Fibroblast of the aortic adventitia (primary cell): ENCODE data around the gene FAM163A. TPM values are rescaled to one million over a fixed set of nuclear protein-coding genes. Genes with fewer than 3 reads are reported as not detected.
A peak's percentile ranks its signal among the peaks of the same experiment; 100 is the strongest.

Source experiments
- DNase-seq: peaks from one replicate; pipeline ENCODE4 v3.0.0-alpha.2; 2010; ENCODE audit warnings: low read depth
- H3K4me3 ChIP-seq: 2 replicates; pipeline ENCODE4 v1.5.1; 2011; ENCODE audit warnings: low read depth, mild to moderate bottlenecking, control low read depth, low read length, moderate library complexity
- total RNA-seq: library from RNA; depleted of rRNA; stranded (reverse); fragments of >200 nt; gene quantifications from 2 replicates; pipeline ENCODE4 v1.2.3, GENCODE V29; 2012; ENCODE audit warnings: low replicate concordance
- TF ChIP-seq, protein P1 (sequence below): IDR thresholded peaks from 2 replicates; pipeline ENCODE4 v1.5.1; 2011; ENCODE audit warnings: mild to moderate bottlenecking, low read length, control low read depth, inconsistent platforms; ENCODE audit not compliant: insufficient read depth

FAM163A gene
- total RNA-seq, 1 donor = not detected

DNA sequence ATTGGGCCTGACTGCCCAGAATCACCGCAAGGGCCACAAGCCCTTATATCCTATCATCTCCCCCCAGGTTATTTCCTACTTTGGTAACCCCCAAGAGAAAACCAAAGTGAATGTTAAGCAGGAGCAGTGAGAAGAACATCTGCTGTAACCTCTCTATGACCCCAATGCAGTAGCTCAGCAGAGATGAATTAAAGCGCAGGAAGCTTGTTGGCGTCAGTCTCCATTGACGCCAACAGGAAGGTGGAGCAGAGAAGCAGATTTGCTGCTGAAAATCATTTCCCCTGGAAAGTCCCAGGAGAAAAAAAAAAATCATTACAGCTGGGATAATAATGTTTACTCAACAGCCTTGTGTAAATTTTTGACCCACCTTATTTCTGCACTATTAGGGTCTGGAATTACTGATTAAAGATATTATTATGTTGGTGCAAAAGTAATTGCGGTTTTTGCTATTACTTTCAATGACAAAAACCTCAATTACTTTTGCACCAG is 33.2 kb upstream of the FAM163A start:
- H3K4me3 ChIP-seq = no peak overlapping the region
- TF ChIP-seq, protein P1, sequence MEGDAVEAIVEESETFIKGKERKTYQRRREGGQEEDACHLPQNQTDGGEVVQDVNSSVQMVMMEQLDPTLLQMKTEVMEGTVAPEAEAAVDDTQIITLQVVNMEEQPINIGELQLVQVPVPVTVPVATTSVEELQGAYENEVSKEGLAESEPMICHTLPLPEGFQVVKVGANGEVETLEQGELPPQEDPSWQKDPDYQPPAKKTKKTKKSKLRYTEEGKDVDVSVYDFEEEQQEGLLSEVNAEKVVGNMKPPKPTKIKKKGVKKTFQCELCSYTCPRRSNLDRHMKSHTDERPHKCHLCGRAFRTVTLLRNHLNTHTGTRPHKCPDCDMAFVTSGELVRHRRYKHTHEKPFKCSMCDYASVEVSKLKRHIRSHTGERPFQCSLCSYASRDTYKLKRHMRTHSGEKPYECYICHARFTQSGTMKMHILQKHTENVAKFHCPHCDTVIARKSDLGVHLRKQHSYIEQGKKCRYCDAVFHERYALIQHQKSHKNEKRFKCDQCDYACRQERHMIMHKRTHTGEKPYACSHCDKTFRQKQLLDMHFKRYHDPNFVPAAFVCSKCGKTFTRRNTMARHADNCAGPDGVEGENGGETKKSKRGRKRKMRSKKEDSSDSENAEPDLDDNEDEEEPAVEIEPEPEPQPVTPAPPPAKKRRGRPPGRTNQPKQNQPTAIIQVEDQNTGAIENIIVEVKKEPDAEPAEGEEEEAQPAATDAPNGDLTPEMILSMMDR = no peak
- peak; percentile 60 for DNase-seq

DNA sequence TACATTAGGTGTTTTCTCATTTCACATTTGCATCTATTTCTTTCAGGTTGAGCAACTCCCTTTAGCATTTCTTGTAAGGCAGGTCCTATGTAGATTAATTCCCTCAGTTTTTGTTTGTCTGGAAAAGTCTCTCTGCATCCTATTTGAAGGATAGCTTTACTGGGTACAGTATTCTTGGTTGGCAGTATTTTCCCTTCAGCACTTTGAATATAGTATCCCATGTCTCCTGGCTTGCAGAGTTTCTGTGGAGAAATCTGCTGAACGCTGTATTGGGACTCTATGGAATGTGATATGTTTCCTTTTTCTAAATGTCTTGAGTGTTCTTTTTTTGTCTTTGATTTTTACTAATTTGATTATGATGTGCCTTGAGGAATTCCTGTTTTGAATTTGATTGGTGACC is 28.9 kb upstream of the FAM163A start:
- TF ChIP-seq, protein P1 = no peak
- no peak overlapping the region for H3K4me3 ChIP-seq
- DNase-seq = no peak

DNA sequence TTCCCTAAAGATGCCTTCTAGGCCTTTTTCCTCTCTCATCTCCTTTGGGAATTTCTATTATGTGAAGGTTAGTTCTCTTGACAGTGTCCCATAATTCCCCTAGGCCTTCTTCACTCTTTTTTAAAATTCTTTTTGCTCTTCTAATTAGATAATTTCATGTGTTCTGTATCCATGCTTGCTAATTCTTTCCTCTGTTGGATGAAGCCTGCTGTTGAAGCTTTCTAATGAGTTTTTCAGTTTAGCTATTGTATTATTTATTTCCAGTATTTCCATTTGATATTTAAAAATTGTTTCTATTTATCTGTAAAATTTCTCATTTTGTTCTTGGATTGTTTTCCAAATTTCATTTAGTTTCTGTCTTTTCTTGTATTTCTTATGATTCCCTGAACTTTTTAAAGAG is 28.5 kb upstream of the FAM163A start:
- TF ChIP-seq, protein P1 = no peak
- DNase-seq = no peak
- no peak overlapping the region for H3K4me3 ChIP-seq

DNA sequence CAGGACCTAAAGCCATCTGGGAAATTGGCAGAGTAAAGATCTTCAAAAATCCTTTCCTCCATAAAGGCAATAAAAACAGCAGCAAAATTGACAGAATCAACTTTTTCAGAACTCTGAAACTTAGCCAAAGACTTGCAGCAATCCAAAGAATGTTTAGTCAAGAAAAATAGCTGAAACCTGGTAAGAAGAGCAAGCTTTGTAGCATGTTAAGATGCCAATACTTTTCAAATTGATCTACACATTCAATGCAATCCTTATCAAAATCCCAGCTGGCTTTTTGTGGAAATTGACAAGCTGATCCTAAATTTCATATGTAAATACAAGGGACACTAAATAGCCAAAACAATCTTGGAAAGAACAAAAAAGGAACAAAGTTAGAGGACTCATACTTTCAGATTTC is 23.8 kb upstream of the FAM163A start:
- no peak overlapping the region for H3K4me3 ChIP-seq
- DNase-seq = no peak
- TF ChIP-seq, protein P1 = no peak

DNA sequence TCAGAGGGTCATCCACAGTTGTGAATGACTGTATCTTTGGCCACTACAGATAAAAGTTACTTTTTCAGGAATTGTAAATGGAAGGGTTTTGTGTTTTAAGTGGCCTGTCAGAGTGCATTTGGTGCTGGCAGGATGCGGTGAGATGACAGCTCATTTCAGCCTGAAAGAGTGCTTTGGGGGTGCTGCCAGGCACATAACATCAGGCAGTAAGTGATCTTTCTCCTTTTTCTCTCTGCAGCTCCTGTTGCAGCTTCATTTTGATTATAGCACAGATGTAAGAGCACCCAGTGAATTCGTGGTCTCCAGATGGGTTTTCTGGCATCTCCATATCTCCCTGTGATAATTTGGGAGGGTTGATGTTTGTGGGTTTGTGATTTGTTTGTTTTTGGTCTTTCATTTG is 14.8 kb upstream of the FAM163A start:
- DNase-seq = no peak
- H3K4me3 ChIP-seq = no peak overlapping the region
- TF ChIP-seq, protein P1 = no peak

DNA sequence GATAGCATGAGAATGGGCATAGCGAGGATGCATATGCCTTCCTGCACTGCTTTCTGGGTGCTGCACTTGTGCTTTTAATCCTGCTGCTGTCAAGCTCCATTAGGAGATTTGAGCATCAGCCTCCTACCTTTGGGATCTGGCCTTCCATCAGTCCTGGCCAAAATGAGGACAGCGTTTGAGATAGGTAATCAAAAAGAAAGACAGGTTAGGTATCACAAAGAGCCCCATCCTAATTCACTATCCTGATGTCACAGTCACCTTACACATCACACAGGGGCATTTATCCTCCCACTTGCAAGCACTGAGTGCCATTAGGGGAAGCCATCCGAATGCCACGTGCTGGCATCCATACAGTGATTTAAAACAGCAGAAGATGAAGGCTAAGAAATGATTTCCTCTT is 13.2 kb upstream of the FAM163A start:
- TF ChIP-seq, protein P1 = no peak
- DNase-seq = no peak
- H3K4me3 ChIP-seq = no peak overlapping the region

DNA sequence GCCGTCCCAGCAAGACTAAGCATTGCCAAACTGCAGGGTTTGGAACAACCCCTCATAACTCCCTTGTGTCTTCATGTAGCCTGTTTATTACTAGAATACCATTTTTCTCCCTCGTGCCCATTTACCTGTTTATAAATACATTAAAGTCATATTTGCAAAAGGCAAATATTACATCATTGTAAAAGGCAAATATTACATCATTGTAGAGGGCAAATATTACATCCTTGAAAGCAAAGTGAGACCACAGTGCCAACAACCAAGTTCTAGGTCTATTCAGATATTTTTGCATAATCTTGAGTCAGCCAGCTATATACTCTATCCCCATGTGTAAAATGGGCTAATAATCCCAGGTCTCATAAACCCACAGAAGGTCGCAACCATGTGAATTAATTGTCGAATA is 11.4 kb upstream of the FAM163A start:
- TF ChIP-seq, protein P1 = no peak
- no peak for DNase-seq

More for the DNA sequence above, 11.4 kb upstream of the FAM163A start:
- H3K4me3 ChIP-seq = no peak overlapping the region
